Epithelial cell of alveolus of lung (primary cell): ENCODE data around the gene PCA3. TPM values are rescaled to one million over a fixed set of nuclear protein-coding genes. Genes with fewer than 3 reads are reported as not detected.

Experiments used
- total RNA-seq: library from RNA; depleted of rRNA; stranded (reverse); fragments of >200 nt; gene quantifications from 2 replicates; pipeline ENCODE4 v1.2.1, GENCODE V29; 2015

PCA3 gene
- total RNA-seq: not detected in 2 replicates

GRCh38 chr9:76764138-76764537, at the start of gene PCA3:
TSS of gene PCA3 (plus strand) at chr9:76764438.

Other genes with a start within 250 kb of the PCA3 start
- 2.2 and 2.6 TPM in 2 replicates for gene PRUNE2, start 141.7 kb downstream of the PCA3 start, total RNA-seq